HG03565 (cell line): Measurements from ENCODE around the gene MYO5B.

Experiments
- ATAC-seq: cut with Tn5 transposase; IDR thresholded peaks from one replicate; pipeline ENCODE4 v1.9.1; 2021; ENCODE audit warnings: mild to moderate bottlenecking, moderate library complexity; ENCODE audit not compliant: unreplicated experiment

MYO5B gene

DNA sequence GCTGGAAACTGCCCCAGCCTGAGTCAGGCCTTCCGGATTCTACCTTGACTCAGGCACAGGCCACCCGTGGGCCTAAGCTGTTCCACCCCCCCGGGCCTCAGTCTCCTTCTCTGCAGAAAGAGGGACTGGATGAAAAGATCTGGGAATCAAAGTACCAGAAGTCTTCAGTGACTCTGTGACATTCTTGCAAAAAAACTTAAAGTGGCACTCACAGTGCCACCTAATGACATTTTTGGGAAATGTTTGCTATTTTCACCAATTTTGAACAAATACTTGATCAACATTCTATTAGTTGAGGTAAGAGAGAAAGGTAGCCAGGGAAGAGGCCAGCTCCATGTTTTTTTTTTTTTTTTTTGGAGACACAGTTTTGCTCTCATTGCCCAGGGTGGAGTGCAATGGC lies 333.3 kb downstream of the MYO5B start:
- ATAC-seq: no peak

DNA sequence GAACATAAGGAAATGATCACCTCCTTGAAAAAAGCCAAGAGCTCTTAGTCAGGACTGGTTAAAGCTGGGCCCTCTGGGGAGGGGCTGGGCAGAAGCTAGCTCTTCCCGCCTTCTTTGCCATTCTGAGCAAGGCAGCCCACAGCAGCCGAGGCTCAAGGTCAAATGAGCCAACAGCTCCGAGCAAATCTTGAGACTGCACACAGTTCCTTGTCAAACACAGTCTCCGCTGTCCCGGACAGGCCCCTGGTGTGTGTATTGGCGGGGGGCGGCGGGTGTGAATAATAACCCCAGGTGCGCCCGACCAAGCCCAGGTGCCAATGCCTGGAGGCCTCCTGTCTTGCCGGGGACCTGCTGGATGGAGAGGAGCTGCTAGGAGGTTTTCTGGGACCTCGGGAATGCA lies 335.2 kb downstream of the MYO5B start:
- ATAC-seq: no peak

DNA sequence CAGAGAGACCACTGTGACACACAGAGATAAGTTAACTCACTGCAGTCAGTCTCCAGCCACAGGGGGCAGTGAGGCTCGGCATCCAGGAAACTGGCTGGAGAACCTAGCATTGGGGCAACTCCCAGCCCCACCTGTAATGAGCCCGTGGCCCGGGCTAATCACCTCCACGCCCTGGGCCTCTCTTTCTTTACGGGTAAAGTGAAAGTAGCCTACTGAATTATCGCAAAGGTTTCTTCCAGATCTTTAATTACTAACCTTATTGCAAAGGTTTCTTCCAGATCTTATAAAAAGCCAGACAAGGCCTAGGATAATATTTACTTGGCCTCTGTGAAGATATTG lies 336.0 kb downstream of the MYO5B start:
- no peak for ATAC-seq

DNA sequence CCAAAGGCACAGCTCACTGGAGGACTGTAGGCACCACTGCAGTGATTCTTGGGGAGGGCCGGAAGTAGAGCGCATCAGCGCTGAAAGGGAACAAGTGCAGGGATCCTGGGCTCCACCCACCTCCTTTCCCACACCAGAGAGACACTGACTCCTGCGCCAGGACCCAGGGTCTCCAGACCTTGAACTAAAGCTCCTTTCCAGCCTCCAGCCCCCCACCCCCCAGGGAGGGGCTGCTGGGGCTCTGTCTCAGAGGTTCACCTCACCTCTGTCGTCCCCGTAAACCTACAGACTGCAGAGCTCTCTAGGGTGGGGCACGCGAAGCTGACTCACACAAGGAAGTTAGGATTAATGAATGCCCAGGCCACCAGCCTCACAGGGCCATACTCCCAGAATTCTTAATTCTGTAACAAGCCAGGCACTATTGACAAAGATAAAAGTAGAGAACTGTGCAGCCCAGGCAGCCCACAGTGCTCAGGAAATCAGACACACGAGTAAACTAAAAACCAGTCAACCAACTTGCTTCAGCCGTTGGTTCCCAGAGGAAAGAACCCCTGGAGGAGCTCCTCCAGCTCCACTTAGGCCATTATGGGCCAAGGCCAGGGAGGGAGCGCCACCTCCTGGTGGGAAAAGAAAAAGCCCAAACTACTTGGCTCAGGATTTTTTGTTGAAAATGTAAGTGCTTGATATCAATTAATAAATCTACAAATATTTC lies 336.5 kb downstream of the MYO5B start:
- no peak for ATAC-seq

DNA sequence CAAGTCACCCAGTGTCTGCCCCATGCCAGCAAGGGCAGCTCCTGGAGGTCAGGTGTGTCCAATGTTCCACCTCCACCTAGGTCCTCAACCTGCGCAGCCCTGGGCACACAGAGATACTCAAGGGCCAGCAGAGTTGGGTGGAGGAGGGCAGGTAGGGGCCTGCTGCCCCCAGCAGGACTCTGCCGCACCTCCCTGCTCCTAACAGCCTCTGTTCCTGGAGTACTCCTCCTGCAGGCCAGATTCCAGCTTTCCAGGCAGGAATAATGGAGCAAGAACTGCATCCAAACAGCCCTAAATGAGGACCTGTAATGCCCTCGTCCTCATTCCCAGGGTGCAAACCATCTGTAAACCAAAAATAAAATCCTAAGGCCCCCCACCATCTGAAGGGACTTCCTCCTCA lies 337.2 kb downstream of the MYO5B start:
- no peak for ATAC-seq

DNA sequence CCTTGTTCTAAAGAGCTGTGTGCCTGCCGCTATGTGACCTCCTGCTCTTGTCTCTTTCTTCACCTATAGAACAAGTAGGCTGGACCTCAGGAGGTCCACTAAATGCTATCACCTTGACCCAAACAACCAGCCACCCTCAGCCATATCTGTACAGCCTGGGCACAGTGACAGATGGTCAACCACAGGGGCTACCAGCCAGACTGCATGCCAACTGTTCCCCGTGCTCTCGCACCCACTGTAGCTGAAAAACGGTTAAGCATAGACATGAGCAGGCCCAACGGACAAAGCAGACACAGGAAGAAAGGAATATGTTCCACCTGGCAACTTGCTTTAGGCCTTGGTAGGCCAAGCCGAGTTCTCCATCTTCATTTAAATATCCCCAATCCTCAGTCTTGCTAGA lies 338.5 kb downstream of the MYO5B start:
- ATAC-seq: no peak

DNA sequence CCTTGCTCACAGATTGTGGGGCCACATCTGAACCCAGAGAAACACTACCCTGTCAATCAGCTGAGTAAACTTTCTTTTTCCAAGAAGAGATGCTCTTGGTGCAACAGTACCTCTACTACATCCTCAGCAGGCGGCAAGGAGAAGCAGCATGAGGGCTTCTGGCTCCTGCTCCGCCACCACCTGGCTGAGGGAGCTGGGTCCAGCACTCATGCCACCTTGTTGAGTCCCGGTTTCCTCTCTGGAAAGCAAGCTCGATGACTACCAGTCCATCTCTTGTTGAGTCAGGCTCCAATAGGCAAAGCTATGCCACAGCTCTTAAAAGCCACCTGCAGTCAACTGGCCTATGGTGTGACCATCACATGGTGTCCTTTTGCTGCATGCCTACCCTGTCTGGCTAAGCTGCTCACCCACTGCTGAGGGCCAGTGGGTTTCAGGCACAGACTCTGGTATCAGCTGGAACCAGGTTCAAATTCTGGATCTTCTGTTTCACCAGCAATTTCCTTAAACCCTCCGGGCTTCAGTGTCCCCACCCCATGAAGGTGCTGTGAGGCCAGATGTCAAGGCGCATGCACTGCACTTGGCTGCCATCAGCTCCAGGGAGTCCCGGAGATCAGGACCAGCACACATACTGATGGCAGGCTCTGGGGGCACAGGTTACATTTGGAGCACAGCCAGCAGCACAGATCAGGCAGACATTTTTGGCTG lies 339.1 kb downstream of the MYO5B start:
- no peak for ATAC-seq

DNA sequence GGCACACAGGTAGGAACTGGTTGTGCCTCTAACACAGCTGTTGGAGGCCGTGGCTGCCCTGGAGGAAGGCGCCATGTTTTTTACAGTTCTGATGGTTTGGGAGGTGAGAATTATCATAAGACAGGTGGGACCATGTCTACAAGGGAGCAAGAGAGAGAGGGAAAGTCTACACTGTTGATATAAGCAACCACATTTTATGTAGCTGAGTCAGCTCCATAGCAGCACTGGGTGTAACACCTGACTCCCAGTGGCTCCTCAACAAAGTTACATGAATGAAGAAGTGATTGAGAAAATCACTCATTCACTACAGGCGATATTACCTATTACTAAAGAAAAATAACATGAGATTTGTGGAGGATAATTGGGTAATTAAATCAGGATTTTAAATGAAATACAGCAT lies 340.3 kb downstream of the MYO5B start:
- no peak for ATAC-seq

DNA sequence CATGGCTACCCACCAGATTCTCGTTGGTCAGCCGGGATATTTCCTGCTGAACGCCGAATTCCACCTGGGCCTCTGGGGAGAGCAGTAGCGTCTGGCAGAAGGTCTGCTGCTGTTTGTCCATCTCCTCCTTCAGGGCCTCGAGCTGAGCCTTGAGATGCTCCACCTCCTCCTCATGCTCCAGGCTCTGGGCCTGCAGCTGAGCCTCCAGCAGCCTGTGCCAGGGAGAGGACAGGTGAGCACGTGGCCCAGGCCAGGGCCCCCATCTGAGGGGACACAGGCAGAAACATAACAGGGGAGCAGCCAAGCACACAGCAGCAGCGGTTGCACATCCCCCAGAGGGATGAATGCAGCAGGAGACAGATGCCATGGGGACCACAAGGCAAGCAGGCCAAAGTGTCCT lies 341.5 kb downstream of the MYO5B start:
- ATAC-seq: no peak

DNA sequence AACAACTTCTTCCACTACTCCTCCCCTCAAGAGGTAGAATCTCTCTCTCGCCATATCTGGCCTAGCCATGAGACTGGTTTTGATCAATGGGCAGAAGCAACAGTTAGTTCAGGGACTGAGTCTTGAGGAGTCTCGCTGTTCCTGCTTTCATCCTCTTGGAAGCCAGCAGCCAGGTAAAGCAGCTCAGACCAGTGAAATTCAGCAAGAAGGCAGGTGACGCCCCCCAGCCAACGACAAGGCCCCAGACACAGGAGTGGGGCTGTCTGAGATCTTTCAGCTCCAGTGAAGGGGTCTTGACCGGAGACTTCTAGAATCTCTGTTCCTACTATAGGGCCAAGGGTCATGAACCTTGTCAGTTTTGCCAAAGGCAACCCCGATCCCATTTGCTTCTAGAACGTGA lies 341.9 kb downstream of the MYO5B start:
- no peak for ATAC-seq

DNA sequence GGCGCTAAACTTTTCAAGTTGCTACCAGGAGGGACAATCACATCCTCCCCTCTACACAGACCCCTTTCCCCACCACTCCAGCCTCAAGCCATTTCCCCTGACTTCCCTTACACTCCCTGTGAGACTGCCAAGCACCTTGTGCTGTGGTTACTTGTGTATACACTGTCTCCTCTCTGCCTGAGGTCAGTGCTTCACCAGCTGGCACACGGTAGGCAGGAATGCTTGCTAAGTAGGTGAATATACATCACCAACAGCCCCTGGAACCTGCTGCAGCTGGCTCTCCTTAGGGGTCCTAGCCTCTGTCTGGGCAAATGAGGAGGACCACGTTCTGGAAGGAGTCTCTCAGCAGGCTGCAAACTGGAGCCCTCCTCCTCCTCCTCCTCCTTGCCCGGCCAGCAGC lies 343.3 kb downstream of the MYO5B start:
- ATAC-seq: no peak

DNA sequence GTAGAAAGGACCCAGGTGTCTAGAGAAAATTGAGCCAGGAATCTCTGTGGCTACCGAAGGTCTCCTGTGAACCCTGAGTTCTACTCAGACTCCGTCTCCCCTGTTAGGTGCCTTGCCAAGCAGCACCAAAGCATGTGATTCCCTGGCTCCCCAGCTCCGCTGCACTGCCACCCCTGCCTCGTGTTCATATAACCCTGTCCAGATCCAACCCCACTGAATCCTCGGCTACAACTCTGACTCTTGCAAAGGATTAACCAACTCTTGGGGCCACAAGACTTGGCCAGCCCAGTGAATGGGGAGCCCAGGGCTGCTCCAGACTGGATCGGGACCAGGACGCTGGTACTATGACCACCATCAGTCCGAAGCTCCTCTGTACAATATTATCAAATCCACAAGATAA lies 344.3 kb downstream of the MYO5B start:
- no peak for ATAC-seq

DNA sequence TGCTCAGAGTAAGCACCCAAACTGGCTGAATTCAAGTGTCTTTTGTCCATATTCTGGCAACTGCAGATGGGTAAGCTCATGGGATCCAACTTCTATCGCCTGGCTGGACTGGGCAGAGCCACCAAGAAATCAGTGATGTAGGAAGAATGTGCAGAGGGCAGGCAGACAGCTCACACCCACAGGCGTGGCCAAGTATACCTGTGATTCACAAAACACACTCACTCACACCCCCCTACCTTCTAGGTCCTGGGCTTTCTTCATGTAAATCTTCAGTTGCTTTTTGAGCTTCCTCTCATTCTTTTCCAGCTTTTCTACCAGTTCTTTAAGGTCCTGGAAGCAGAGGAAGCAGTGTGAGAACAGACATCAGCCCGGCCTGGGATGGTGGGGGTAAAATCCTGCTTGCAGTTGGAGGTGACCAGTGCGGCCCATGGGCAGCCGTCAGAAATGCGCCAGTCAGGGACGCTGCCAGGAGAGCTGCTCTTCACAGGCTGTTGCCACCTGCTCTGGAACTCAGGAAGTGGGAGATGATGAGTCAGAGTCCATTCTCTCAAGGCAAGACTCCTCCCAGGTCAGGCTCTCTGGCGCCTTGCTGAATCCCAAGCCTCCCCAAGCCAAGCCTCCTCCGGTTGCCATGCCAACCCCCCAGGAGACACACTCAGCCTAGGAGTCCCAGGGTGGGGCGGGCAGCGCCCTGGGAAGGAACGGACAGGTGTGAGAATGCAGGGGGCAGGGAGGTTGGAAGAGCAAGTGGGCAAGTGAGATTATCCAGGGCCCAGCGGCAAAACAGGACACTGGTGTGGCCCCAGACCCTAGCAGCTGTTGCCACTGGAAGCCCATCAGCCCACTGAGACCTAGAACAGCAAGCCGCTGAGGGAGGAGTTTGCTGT lies 345.4 kb downstream of the MYO5B start:
- ATAC-seq: no peak

DNA sequence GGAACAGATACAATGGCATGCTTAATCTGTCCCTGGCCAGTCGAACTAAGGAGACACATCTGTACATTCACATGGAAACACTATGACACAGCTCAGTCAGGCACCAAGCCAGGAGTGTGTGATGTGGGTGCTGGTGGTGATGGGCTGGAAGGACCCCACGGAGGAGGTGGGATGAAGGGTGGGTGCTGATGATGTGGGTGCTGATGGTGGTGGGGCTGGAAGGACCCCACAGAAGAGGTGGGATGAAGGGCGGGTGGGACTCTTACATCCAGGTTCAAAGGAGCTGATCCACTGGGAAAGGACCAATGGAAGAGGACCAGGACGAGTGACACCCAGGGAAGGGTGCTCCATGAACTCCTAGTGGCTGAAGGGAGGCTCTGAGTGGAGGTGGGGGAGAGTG lies 346.8 kb downstream of the MYO5B start:
- no peak for ATAC-seq

DNA sequence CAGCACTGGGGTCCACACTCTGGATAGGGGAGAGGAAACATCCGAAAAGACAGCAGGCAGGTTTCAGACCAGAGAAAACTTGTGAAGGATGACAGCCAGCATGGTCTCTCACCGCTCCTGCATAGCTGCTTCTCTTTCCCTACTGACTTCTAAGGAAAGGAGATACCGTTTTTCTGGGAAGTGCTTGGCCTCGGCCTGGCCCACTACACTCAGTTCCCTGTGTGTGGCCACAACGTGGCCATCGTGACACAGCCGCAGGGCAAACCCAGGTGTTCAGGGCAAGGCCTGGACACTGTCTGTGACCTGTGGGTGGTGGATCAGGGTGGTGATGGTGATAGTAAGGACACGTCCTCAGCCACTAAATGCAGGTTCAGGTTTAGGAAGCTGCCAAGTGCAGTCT lies 347.4 kb downstream of the MYO5B start:
- ATAC-seq: no peak

DNA sequence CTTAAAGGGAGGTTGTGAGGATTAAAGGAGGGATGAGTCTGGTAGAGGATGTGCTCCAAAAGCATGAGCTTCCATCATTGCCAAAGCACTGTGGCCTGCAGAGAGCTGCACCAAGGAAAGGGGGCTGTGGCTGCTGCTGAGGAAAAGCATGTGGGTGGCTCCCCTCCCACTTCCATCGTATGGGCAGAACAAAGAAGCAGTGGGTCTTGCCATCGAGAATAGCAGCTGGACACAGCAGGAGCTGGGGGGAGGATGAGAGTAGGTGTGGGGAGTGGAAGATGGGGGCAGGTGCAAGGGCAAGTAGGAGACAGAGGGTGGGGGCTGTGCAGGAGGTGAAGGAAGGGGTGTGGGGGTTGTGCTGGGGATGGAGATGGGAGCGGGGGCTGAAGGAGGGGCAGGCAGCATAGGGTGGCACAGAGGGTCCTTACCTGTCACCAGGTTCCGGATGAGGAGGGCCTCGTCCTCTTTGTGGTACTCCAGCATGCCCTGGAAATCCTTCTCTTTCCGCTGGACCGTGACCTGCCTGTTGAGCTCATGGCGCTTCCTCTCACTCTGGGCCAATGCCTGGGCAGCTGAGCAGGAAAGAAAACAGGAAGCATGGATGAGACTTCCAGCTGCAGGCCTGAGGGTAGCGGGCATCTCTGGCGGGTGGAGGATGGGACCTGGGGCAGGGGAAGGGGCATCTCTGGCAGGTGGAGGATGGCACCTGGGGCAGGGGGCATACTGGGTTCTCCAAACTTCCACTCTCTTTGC lies 348.1 kb downstream of the MYO5B start:
- ATAC-seq: no peak

DNA sequence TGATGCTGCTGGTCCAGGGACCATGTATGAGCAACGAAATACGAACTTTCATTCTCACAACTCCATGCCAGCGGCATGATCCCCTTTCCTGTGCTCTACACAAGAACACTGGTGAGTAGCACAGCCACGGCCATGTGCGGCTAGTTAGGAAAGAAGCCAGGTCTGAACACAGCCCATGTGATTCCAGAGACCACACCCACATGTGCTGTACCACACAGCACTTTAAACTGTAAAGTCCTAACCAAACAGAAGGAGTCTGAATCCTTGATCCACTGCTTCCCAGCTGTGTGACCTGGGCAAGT lies 348.6 kb downstream of the MYO5B start:
- no peak for ATAC-seq

DNA sequence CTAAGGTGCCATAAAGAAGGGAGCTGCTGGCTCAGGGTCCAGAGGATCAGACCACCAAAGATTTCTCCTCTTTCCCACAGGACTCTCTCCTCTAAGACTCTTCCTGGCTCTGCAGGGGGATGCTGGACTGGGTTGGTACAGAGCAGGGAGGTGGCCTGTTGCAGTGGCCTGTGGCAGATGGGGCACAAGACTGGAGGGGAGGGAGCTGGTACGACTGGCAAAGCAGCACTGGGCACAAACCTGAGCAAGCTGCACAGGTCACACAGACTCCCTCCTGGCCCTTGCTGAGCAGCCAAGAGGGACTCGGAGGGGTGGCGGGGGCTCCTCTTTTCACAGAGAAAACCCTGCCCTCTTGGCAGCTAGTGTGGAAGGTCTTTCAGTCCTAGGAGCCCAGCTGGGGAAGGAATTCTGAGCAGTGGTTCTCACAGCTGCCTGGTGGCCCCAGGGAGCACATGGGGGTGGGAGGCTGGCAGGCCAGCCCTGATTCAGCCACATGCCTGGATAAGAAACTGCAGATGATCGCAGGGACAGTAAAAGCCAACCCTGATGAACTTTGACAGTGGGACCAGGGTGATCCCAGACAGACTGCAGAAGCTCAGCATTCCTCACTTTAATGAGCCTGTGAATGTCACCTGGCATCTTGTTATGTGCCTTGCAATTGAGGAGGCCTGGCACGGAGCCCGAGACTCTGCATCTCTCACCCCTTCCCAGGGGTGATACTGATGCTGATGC lies 349.2 kb downstream of the MYO5B start:
- no peak for ATAC-seq

DNA sequence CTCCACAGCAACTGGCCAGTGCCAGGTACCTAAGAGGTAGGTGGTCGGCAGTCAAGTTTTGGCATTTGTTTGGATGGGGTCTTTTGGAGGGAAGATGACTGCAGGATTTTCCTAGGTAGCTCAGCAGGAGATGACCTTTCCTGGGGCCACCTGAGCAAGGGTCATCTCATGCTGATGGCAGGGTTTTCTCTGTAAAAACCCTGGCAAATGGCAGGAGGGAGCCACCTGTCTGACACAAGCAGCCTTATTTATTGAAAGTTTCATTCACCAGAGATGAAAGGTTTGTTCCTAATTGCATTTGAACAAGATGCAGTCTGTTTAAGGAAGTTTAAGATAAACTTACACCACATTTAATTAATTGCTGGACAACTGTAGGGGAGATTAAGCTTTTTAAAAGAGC lies 350.0 kb downstream of the MYO5B start:
- ATAC-seq: no peak

DNA sequence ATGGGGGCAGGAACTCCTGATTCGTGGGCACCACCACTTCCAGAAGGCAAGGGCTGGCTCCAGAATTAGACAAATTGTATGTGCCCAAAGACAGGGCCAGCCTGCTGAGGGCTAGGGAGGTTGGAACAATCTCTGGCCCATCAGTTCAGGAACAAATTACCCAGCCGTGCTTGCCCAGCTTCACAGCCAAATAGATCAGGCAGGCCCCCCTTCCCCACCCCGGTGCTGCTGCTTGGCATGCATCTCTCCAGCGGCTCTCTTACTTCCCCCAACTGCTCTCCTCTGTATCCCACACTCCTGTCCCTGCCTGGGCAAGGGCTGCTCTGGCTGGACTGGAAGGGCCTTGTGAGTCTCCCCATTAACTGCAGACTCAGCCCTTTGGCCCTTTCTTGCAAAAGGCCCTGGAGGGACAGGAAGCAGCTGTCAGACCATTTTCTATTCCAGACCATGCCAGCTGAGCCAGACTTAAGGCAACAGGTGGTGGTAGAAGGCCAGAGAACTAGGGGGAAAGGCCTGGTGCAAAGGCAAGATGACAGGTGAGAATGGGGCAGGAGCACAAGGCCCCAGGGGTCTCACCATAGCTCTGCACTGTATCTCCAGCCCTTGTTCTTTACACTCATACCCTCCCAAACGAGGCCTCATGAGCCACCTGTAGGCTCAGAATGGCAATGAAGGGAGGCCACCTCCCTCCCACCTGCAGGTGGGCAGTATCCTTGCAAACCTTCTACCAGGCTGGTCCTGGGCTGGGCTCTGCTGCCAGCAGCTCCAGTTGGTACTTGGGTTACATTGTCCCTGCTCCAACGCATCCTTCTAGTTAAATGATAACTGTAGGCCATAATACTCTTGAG lies 350.9 kb downstream of the MYO5B start:
- ATAC-seq: no peak
